Endothelial cell (in vitro differentiated cells): ENCODE data around the gene KCNH5. TPM values are rescaled to one million over a fixed set of nuclear protein-coding genes. Genes with fewer than 3 reads are reported as not detected.
"Not testable (repeated sequence)": the region's sequence is repeated elsewhere in the genome, so short reads cannot be mapped to it uniquely, and the experiment has no call there.

ENCODE experiments used
- DNase-seq: peaks from one replicate; pipeline ENCODE4 v3.0.0; 2021; ENCODE audit warnings: low spot score
- H3K27ac Mint-ChIP-seq: one replicate; pipeline ENCODE4 v1.8.0; 2021; ENCODE audit warnings: mixed read lengths, inconsistent platforms; ENCODE audit not compliant: unreplicated experiment
- H3K27me3 Mint-ChIP-seq: one replicate; pipeline ENCODE4 v1.8.0; 2021; ENCODE audit warnings: mild to moderate bottlenecking, moderate library complexity, mixed read lengths, inconsistent platforms; ENCODE audit not compliant: unreplicated experiment
- H3K36me3 Mint-ChIP-seq: one replicate; pipeline ENCODE4 v1.8.0; 2021; ENCODE audit warnings: mild to moderate bottlenecking, low read depth, mixed read lengths, inconsistent platforms; ENCODE audit not compliant: unreplicated experiment
- H3K4me1 Mint-ChIP-seq: one replicate; pipeline ENCODE4 v1.8.0; 2021; ENCODE audit warnings: mild to moderate bottlenecking, mixed read lengths, inconsistent platforms; ENCODE audit not compliant: unreplicated experiment
- H3K4me3 Mint-ChIP-seq: one replicate; pipeline ENCODE4 v1.8.0; 2021; ENCODE audit warnings: mild to moderate bottlenecking, mixed read lengths, inconsistent platforms; ENCODE audit not compliant: unreplicated experiment
- H3K9me3 Mint-ChIP-seq: one replicate; pipeline ENCODE4 v1.8.0; 2021; ENCODE audit warnings: mixed read lengths, inconsistent platforms; ENCODE audit not compliant: unreplicated experiment
- total RNA-seq: library from RNA; stranded (reverse); fragmentation: NEBNext Ultra II Directional; extraction: Animal tissue kit (Norgen Biotek cat#: 25700); gene quantifications from one replicate; pipeline ENCODE4 v1.2.1, GENCODE V29; 2021; ENCODE audit not compliant: unreplicated experiment
- TF ChIP-seq, protein P1 (sequence below): fragments of 200-600 bp; sonication (generic); IDR thresholded peaks from one replicate; pipeline ENCODE4 v1.5.0; 2021; ENCODE audit warnings: antibody characterized with exemption; ENCODE audit not compliant: unreplicated experiment

Gene KCNH5
- total RNA-seq, 1 donor from 2014 or later = 0.13 TPM

GRCh38 chr14:62819931-62820330 is 225.3 kb downstream of the KCNH5 start:
- Mint-ChIP-seq H3K27me3 (no peaks in the 10 kb centered on the region), H3K9me3 (no peaks in the 10 kb centered on the region), H3K36me3 (no peaks in the 10 kb centered on the region), H3K4me1 (no peaks in the 10 kb centered on the region), H3K27ac (no peak overlapping the region), H3K4me3 (no peak overlapping the region)
- DNase-seq = no peak
- TF ChIP-seq, protein P1, sequence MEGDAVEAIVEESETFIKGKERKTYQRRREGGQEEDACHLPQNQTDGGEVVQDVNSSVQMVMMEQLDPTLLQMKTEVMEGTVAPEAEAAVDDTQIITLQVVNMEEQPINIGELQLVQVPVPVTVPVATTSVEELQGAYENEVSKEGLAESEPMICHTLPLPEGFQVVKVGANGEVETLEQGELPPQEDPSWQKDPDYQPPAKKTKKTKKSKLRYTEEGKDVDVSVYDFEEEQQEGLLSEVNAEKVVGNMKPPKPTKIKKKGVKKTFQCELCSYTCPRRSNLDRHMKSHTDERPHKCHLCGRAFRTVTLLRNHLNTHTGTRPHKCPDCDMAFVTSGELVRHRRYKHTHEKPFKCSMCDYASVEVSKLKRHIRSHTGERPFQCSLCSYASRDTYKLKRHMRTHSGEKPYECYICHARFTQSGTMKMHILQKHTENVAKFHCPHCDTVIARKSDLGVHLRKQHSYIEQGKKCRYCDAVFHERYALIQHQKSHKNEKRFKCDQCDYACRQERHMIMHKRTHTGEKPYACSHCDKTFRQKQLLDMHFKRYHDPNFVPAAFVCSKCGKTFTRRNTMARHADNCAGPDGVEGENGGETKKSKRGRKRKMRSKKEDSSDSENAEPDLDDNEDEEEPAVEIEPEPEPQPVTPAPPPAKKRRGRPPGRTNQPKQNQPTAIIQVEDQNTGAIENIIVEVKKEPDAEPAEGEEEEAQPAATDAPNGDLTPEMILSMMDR = no peak

DNA sequence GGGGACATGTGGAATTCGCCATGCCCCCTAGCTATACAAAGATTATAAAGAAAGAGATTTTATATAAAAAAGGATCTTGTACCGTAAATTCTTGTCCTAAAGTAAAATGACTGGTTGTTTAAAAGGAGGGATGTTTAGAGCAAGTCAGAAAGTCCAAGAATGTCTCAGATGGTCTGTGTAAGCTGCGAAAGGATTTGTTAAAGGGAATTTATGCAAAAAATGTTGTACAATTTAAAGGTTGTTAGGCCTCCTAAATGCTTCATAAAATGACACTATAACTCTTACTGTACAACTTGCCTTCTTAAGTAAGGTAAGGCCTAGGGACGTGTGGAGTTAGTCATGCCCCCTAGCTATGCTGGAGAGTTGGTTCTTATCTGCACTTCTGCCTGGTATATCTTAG is 237.6 kb downstream of the KCNH5 start:
- no peak overlapping the region for H3K4me3 Mint-ChIP-seq
- no peaks in the 10 kb centered on the region for H3K27me3 Mint-ChIP-seq
- peaks cover 4% of the 10 kb centered on the region for H3K9me3 Mint-ChIP-seq
- H3K27ac Mint-ChIP-seq = no peak overlapping the region
- no peak for DNase-seq
- H3K4me1 Mint-ChIP-seq = no peaks in the 10 kb centered on the region
- H3K36me3 Mint-ChIP-seq = no peaks in the 10 kb centered on the region
- TF ChIP-seq, protein P1 = no peak

DNA sequence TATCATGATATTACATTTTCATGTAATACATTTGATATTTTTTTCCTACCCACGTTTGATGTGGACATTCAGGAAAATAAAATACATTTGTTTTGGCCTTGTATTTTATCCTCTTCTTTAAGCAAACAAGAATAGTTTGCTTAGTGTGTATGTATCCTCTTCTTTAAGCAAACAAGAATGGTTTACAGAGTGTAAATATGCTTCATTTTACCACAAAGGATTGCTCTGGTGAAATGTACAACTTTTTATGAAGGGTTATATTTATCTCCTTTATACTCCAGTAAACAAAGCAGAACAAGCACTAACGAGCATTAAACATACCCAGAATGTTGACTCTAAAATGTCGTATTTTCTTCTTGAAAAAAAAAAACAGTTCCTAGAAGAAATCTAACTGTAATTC is 244.7 kb downstream of the KCNH5 start:
- Mint-ChIP-seq H3K4me3 (no peak overlapping the region), H3K4me1 (peaks cover 13% of the 10 kb centered on the region), H3K9me3 (no peaks in the 10 kb centered on the region), H3K27ac (no peak overlapping the region), H3K36me3 (no peaks in the 10 kb centered on the region), H3K27me3 (peaks cover 5% of the 10 kb centered on the region)
- TF ChIP-seq, protein P1 = no peak
- no peak for DNase-seq

- no peaks in the 10 kb centered on the region for H3K9me3 Mint-ChIP-seq
- no peak for DNase-seq
- H3K27me3 Mint-ChIP-seq = peaks cover 2% of the 10 kb centered on the region
- H3K4me1 Mint-ChIP-seq = peaks cover 15% of the 10 kb centered on the region
- H3K36me3 Mint-ChIP-seq = no peaks in the 10 kb centered on the region
- H3K27ac Mint-ChIP-seq = no peak overlapping the region
- H3K4me3 Mint-ChIP-seq = no peak overlapping the region
- TF ChIP-seq, protein P1 = no peak
Observed at GRCh38 chr14:62796431-62796830, 248.8 kb downstream of the KCNH5 start.

GRCh38 chr14:62792578-62792977 is 252.7 kb downstream of the KCNH5 start:
- peaks cover 15% of the 10 kb centered on the region for H3K4me1 Mint-ChIP-seq
- no peak for DNase-seq
- no peaks in the 10 kb centered on the region for H3K9me3 Mint-ChIP-seq
- H3K27me3 Mint-ChIP-seq = peaks cover 2% of the 10 kb centered on the region
- no peak overlapping the region for H3K27ac Mint-ChIP-seq
- H3K36me3 Mint-ChIP-seq = no peaks in the 10 kb centered on the region
- no peak overlapping the region for H3K4me3 Mint-ChIP-seq
- TF ChIP-seq, protein P1 = no peak

- H3K27ac Mint-ChIP-seq, H3K4me1 Mint-ChIP-seq, H3K36me3 Mint-ChIP-seq, H3K9me3 Mint-ChIP-seq, H3K27me3 Mint-ChIP-seq, H3K4me3 Mint-ChIP-seq, DNase-seq: not testable (repeated sequence)
Observed at GRCh38 chr14:62781328-62781727, 263.9 kb downstream of the KCNH5 start.
